ENCODE data around the gene IVD.

IVD gene

GRCh38 chr15:40379853-40380252 is 25.7 kb upstream of the IVD start:
- Histone ChIP-seq H3K9ac (ENCODE audit: low read length in 2 of 2) (no peak overlapping the region), H3K27me3 (ENCODE audit: control insufficient read depth in 1 of 2, insufficient read depth in 2 of 2, low read length in 2 of 2) (no peaks in the 10 kb centered on the region), H3K27ac (ENCODE audit: low read length) (no peak overlapping the region), H3K4me3 (ENCODE audit: low read length in 2 of 2) (no peak overlapping the region), H3K4me1 (ENCODE audit: control insufficient read depth, insufficient read depth, low read length) (peaks cover 6% of the 10 kb centered on the region), H3K9me3 (ENCODE audit: control insufficient read depth in 2 of 2, low read length in 2 of 2) (no peaks in the 10 kb centered on the region), H3K36me3 (ENCODE audit: control insufficient read depth in 2 of 2, insufficient read depth in 2 of 2, low read length in 2 of 2) (no peaks in the 10 kb centered on the region)

GRCh38 chr15:40380636-40381035 is 25.0 kb upstream of the IVD start:
- no peak overlapping the region for H3K9ac ChIP-seq (ENCODE audit: low read length in 2 of 2)
- H3K27me3 ChIP-seq (ENCODE audit: control insufficient read depth in 1 of 2, insufficient read depth in 2 of 2, low read length in 2 of 2), result no peaks in the 10 kb centered on the region
- peaks cover 6% of the 10 kb centered on the region for H3K4me1 ChIP-seq (ENCODE audit: control insufficient read depth, insufficient read depth, low read length)
- no peaks in the 10 kb centered on the region for H3K9me3 ChIP-seq (ENCODE audit: control insufficient read depth in 2 of 2, low read length in 2 of 2)
- no peak overlapping the region for H3K4me3 ChIP-seq (ENCODE audit: low read length in 2 of 2)
- H3K27ac ChIP-seq (ENCODE audit: low read length), result no peak overlapping the region
- no peaks in the 10 kb centered on the region for H3K36me3 ChIP-seq (ENCODE audit: control insufficient read depth in 2 of 2, insufficient read depth in 2 of 2, low read length in 2 of 2)

- peak overlapping the region; percentile 78 to 86 for H3K4me3 ChIP-seq (ENCODE audit: low read length in 2 of 2)
These were observed 23.6 kb upstream of the IVD start for GRCh38 chr15:40381818-40382529.

DNA sequence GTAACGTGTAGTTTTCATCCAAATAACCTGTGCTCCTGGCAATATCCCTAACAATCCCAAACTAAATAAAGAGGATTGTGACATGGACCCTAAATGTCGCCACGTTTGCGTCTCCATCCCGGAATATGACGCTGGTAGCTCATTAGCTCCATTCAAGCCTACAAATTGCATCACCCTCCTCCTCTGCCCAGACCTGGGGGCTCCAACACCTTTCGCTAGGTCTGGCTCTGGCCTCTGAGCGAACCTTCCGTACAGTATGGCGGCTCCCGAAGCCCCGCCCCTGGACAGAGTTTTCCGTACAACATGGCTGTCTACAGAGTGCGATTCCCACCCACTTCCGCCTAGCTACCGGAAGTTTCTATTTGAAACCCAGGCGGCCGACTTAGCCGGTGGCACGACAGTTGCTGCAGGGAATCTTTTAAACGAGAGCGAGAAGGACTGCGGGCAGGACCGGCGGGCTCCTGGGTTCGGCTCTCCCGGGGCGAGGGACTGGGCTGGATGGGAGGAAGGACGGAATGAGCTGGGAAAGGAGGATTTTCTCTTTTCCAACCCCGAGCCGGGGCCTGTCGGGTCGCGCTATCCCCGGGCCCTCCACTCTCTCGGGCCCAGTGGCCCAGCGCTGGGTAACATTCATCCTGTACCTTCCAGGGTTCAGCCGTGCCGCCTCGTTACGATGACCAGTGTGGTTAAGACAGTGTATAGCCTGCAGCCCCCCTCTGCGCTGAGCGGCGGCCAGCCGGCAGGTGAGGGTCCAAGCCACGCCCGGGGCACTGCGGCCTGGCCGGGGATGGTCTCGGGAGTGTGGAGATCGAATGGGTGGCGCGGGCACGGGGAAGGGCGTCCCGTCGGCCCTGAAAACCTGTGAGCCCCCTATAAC is 22.8 kb upstream of the IVD start, which contains the start of gene KNSTRN:
KNSTRN (plus strand) TSS at position 142 of the 877 bp plus-strand sequence; CDS start at position 257, 115 bp downstream.
- H3K4me1 ChIP-seq (ENCODE audit: control insufficient read depth, insufficient read depth, low read length), result peaks cover 6% of the 10 kb centered on the region
- peak within 1 kb of the TSS; percentile 54 to 72 for H3K9ac ChIP-seq (ENCODE audit: low read length in 2 of 2)
- H3K4me3 ChIP-seq (ENCODE audit: low read length in 2 of 2), result peak within 1 kb of the TSS; percentile 78 to 86
- no peaks in the 10 kb centered on the region for H3K27me3 ChIP-seq (ENCODE audit: control insufficient read depth in 1 of 2, insufficient read depth in 2 of 2, low read length in 2 of 2)
- H3K27ac ChIP-seq (ENCODE audit: low read length), result no peak within 1 kb of the TSS
- H3K36me3 ChIP-seq (ENCODE audit: control insufficient read depth in 2 of 2, insufficient read depth in 2 of 2, low read length in 2 of 2), result peaks cover 7 to 11% of the 10 kb centered on the region in 2 donors
- H3K9me3 ChIP-seq (ENCODE audit: control insufficient read depth in 2 of 2, low read length in 2 of 2), result no peaks in the 10 kb centered on the region

More at GRCh38 chr15:40381818-40382529, 23.6 kb upstream of the IVD start:
- H3K9ac ChIP-seq (ENCODE audit: low read length in 2 of 2), result no peak overlapping the region
- no peaks in the 10 kb centered on the region for H3K27me3 ChIP-seq (ENCODE audit: control insufficient read depth in 1 of 2, insufficient read depth in 2 of 2, low read length in 2 of 2)
- H3K36me3 ChIP-seq (ENCODE audit: control insufficient read depth in 2 of 2, insufficient read depth in 2 of 2, low read length in 2 of 2), result peaks cover 7% of the 10 kb centered on the region in 2 donors
- H3K27ac ChIP-seq (ENCODE audit: low read length), result no peak overlapping the region
- no peaks in the 10 kb centered on the region for H3K9me3 ChIP-seq (ENCODE audit: control insufficient read depth in 2 of 2, low read length in 2 of 2)
- H3K4me1 ChIP-seq (ENCODE audit: control insufficient read depth, insufficient read depth, low read length), result peaks cover 6% of the 10 kb centered on the region

DNA sequence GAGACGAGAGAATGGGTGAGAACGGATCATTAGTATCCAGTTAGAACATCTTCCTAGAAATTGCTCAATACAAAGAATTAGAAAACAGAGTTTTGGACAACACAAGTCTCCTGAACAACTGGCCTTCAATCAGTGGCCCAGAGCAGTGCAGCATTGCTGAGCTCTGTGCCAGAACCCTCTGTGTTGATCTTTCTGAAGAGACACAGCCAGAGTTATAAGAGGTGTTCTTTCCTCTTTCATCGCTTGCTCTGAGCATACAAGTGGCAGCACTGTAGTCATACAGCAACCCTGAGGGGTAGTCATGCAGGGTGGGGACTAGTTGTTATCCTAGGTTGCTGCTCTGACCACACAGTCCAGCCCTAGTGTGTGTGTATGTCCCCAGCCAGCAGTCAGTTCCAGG is 19.1 kb upstream of the IVD start:
- no peaks in the 10 kb centered on the region for H3K9me3 ChIP-seq (ENCODE audit: control insufficient read depth in 2 of 2, low read length in 2 of 2)
- peaks cover 6% of the 10 kb centered on the region for H3K4me1 ChIP-seq (ENCODE audit: control insufficient read depth, insufficient read depth, low read length)
- H3K9ac ChIP-seq (ENCODE audit: low read length in 2 of 2), result no peak overlapping the region
- H3K27ac ChIP-seq (ENCODE audit: low read length), result no peak overlapping the region
- no peaks in the 10 kb centered on the region for H3K27me3 ChIP-seq (ENCODE audit: control insufficient read depth in 1 of 2, insufficient read depth in 2 of 2, low read length in 2 of 2)
- no peak overlapping the region for H3K4me3 ChIP-seq (ENCODE audit: low read length in 2 of 2)
- peaks cover 14 to 21% of the 10 kb centered on the region in 2 donors for H3K36me3 ChIP-seq (ENCODE audit: control insufficient read depth in 2 of 2, insufficient read depth in 2 of 2, low read length in 2 of 2)

DNA sequence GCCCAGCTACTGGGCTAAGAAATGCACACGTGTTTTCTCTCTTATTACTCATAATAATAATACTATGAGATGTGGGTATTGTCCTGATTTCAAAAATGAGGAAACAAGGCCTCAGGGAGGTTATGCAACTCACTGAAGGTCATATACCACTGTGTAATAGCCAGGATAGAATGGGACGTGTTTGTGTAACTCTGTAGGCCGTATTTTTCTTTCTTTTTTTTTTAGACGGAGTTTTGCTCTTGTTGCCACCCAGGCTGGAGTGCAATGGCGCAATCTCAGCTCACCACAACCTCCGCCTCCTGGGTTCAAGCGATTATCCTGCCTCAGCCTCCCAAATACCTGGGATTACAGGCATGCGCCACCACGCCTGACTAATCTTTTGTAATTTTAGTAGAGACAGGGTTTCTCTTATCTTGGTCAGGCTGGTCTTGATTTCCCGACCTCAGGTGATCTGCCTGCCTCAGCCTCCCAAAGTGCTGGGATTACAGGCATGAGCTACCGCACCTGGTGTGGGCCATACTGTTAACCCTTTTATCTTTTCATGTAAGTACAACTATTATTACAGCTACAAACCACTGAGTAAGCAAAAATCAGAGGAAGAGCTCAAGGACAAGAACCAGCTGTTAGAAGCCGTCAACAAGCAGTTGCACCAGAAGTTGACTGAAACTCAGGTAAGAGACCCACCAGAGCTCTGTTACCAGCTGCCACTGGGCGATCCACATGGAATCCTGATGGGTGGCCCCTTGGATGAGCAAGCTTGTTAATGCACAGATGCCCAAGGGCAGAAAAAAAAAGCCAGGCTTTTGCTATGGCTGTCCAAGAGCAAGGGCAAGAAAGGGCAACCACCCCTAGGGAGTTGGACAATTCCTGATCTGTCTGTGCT is 16.4 kb upstream of the IVD start:
- Histone ChIP-seq H3K27me3 (ENCODE audit: control insufficient read depth in 1 of 2, insufficient read depth in 2 of 2, low read length in 2 of 2) (no peaks in the 10 kb centered on the region), H3K4me1 (ENCODE audit: control insufficient read depth, insufficient read depth, low read length) (no peaks in the 10 kb centered on the region), H3K36me3 (ENCODE audit: control insufficient read depth in 2 of 2, insufficient read depth in 2 of 2, low read length in 2 of 2) (peaks cover 22 to 26% of the 10 kb centered on the region in 2 donors), H3K4me3 (ENCODE audit: low read length in 2 of 2) (no peak overlapping the region), H3K9me3 (ENCODE audit: control insufficient read depth in 2 of 2, low read length in 2 of 2) (no peaks in the 10 kb centered on the region), H3K9ac (ENCODE audit: low read length in 2 of 2) (no peak overlapping the region), H3K27ac (ENCODE audit: low read length) (no peak overlapping the region)

- Histone ChIP-seq H3K9me3 (ENCODE audit: control insufficient read depth in 2 of 2, low read length in 2 of 2) (no peaks in the 10 kb centered on the region), H3K27ac (ENCODE audit: low read length) (no peak overlapping the region), H3K27me3 (ENCODE audit: control insufficient read depth in 1 of 2, insufficient read depth in 2 of 2, low read length in 2 of 2) (no peaks in the 10 kb centered on the region), H3K4me3 (ENCODE audit: low read length in 2 of 2) (no peak overlapping the region), H3K4me1 (ENCODE audit: control insufficient read depth, insufficient read depth, low read length) (no peaks in the 10 kb centered on the region), H3K9ac (ENCODE audit: low read length in 2 of 2) (no peak overlapping the region), H3K36me3 (ENCODE audit: control insufficient read depth in 2 of 2, insufficient read depth in 2 of 2, low read length in 2 of 2) (peaks cover 22 to 26% of the 10 kb centered on the region in 2 donors)
These were observed 15.6 kb upstream of the IVD start for GRCh38 chr15:40389824-40390595.

DNA sequence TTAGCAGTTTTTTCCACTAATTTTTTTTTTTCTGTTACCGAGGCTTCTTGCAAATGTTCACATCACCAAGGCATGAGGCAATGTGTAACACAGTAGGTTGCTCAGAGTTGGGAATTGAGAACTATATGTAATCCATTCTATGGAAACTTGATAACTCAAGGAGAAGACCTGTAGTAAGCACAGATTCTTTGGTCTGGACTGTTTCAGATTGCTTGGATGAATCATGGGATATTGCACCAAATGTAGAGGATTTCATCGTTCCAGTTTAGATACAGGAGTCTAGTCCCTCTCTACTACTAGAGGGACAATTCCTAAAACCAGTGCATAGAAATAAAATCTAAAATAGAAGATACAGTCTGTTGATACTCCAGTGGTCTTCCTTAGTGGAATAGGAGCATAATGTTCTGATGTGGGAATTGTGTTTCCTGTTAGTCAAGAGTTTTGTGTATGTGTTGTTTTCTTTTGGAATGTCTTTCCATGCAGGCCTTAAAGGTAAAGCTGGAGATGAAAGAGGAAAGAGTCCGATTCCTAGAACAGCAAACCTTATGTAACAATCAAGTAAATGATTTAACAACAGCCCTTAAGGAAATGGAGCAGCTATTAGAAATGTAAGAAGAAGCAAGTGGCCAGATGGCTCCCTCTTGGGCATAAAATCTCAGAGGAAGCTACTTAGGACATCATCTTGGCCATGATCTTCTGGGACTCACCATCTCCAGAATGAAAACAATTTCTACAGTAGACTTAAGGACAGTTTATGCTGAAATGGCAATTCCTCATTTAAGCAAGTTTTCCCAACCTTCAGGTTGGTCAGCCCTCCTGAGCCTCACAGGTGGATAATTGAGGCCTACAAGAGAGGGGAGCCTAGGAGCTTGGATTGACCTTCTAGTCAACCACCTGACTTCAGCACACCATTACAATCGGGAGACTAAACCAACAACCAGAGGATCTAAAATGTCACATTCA is 12.3 kb upstream of the IVD start:
- Histone ChIP-seq H3K27me3 (ENCODE audit: control insufficient read depth in 1 of 2, insufficient read depth in 2 of 2, low read length in 2 of 2) (no peaks in the 10 kb centered on the region), H3K36me3 (ENCODE audit: control insufficient read depth in 2 of 2, insufficient read depth in 2 of 2, low read length in 2 of 2) (peaks cover 14 to 15% of the 10 kb centered on the region in 2 donors), H3K4me1 (ENCODE audit: control insufficient read depth, insufficient read depth, low read length) (no peaks in the 10 kb centered on the region), H3K9ac (ENCODE audit: low read length in 2 of 2) (no peak overlapping the region), H3K27ac (ENCODE audit: low read length) (no peak overlapping the region), H3K9me3 (ENCODE audit: control insufficient read depth in 2 of 2, low read length in 2 of 2) (no peaks in the 10 kb centered on the region), H3K4me3 (ENCODE audit: low read length in 2 of 2) (no peak overlapping the region)

DNA sequence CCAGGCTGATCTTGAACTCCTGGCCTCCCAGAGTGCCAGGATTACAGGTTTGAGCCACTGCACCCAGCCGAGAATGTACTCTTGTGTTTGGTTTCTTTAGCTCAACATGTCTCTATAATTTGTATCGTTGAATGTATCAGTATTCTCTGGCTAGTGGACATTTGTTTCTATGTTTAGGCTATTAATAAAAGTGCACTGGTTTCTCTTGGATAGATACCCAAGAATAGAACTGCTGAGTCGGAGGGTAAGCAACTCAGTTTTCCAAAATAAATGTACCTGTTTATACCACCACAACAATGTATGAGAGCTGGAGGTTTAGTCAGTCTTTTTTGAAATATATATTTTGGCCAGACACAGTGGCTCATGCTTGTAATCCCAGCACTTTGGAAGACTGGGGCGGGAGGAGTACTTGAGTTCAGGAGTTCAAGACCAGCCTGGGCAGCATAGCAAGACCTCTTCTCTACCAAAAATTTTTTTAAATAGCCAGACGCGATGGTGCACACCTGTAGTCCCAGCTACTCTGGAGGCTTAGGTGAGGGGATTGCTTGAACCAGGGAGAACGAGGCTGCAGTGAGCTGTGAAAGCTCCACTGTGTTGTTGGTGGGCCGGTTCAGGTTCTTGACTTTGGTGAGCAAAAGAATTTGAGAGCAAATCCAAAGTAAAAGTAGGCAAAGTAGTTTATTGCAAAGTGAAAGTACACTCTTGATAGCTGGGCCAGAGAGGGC is 7.7 kb upstream of the IVD start:
- Histone ChIP-seq H3K36me3 (ENCODE audit: control insufficient read depth in 2 of 2, insufficient read depth in 2 of 2, low read length in 2 of 2) (peaks cover 5 to 6% of the 10 kb centered on the region in 2 donors), H3K9me3 (ENCODE audit: control insufficient read depth in 2 of 2, low read length in 2 of 2) (no peaks in the 10 kb centered on the region), H3K9ac (ENCODE audit: low read length in 2 of 2) (no peak overlapping the region), H3K27me3 (ENCODE audit: control insufficient read depth in 1 of 2, insufficient read depth in 2 of 2, low read length in 2 of 2) (no peaks in the 10 kb centered on the region), H3K4me1 (ENCODE audit: control insufficient read depth, insufficient read depth, low read length) (no peaks in the 10 kb centered on the region), H3K27ac (ENCODE audit: low read length) (no peak overlapping the region), H3K4me3 (ENCODE audit: low read length in 2 of 2) (no peak overlapping the region)

All from stomach smooth muscle (tissue), 2 donors.